Measurements from ENCODE around the gene STK25.
A peak's percentile ranks its signal among the peaks of the same experiment; 100 is the strongest.

STK25 gene

GRCh38 chr2:241546771-241547498 is 38.6 kb upstream of the STK25 start:
- no peaks in the 10 kb centered on the region for H3K36me3 ChIP-seq (ENCODE audit: control insufficient read depth, insufficient read depth, low read length)
- no peak overlapping the region for H3K27ac ChIP-seq (ENCODE audit: low read depth, low read length)
- peaks cover 2% of the 10 kb centered on the region for H3K4me1 ChIP-seq (ENCODE audit: control insufficient read depth, insufficient read depth, low read length)
- peaks cover 7% of the 10 kb centered on the region for H3K27me3 ChIP-seq (ENCODE audit: control insufficient read depth, insufficient read depth, low read length)
- no peak overlapping the region for H3K9ac ChIP-seq (ENCODE audit: low read length)
- H3K4me3 ChIP-seq (ENCODE audit: low read length), result no peak overlapping the region

DNA sequence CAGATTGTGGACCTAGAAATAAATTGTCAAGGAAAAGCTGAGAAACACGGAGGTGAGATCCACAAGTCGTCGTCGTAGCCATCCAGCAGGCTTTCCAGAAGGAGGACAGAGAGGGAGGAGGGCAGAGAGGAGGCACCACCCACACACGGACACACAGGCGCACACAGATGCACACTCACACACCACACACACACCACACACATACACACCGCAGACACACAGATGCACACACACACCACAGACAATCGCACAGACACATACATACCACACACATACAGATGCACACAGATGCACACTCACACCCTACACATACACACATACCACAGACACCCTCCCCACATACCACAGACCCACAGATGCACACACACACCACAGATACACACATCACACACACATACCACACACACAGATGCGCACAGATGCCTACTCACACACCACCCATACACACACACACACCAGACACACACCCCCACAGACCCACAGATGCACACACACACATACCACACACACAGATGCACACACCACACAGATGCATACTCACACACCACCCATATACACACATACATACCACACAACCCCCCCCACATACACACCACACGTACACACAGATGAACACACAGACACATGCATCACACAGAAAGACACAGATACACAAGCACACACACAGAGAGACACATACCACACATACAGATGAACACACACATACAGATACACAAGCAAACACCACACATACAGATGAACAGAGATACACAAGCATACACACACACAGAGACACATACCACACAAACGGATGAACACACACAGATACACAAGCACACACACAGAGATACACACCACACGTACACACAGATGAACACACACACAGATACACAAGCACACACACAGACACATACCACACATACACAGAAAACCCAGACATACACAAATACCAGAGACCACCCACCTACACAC is 37.4 kb upstream of the STK25 start:
- Histone ChIP-seq H3K27me3 (ENCODE audit: control insufficient read depth, insufficient read depth, low read length) (peaks cover 13% of the 10 kb centered on the region), H3K4me1 (ENCODE audit: control insufficient read depth, insufficient read depth, low read length) (peaks cover 2% of the 10 kb centered on the region), H3K9ac (ENCODE audit: low read length) (no peak overlapping the region), H3K4me3 (ENCODE audit: low read length) (no peak overlapping the region), H3K36me3 (ENCODE audit: control insufficient read depth, insufficient read depth, low read length) (no peaks in the 10 kb centered on the region), H3K27ac (ENCODE audit: low read depth, low read length) (no peak overlapping the region)

- no peak overlapping the region for H3K27ac ChIP-seq (ENCODE audit: low read depth, low read length)
Observed at GRCh38 chr2:241545106-241545505, 36.7 kb upstream of the STK25 start.

GRCh38 chr2:241542278-241542605 is 33.9 kb upstream of the STK25 start:
- Histone ChIP-seq H3K4me3 (ENCODE audit: low read length) (no peak overlapping the region), H3K4me1 (ENCODE audit: control insufficient read depth, insufficient read depth, low read length) (no peaks in the 10 kb centered on the region), H3K27me3 (ENCODE audit: control insufficient read depth, insufficient read depth, low read length) (peaks cover 21% of the 10 kb centered on the region), H3K27ac (ENCODE audit: low read depth, low read length) (no peak overlapping the region), H3K36me3 (ENCODE audit: control insufficient read depth, insufficient read depth, low read length) (no peaks in the 10 kb centered on the region), H3K9ac (ENCODE audit: low read length) (no peak overlapping the region)

More at GRCh38 chr2:241545106-241545505, 36.7 kb upstream of the STK25 start:
- Histone ChIP-seq H3K36me3 (ENCODE audit: control insufficient read depth, insufficient read depth, low read length) (no peaks in the 10 kb centered on the region), H3K27me3 (ENCODE audit: control insufficient read depth, insufficient read depth, low read length) (peaks cover 14% of the 10 kb centered on the region), H3K9ac (ENCODE audit: low read length) (no peak overlapping the region), H3K4me1 (ENCODE audit: control insufficient read depth, insufficient read depth, low read length) (no peaks in the 10 kb centered on the region), H3K4me3 (ENCODE audit: low read length) (no peak overlapping the region)

GRCh38 chr2:241541564-241542277 is 33.3 kb upstream of the STK25 start:
- Histone ChIP-seq H3K9ac (ENCODE audit: low read length) (no peak overlapping the region), H3K36me3 (ENCODE audit: control insufficient read depth, insufficient read depth, low read length) (no peaks in the 10 kb centered on the region), H3K27me3 (ENCODE audit: control insufficient read depth, insufficient read depth, low read length) (peaks cover 21% of the 10 kb centered on the region), H3K4me1 (ENCODE audit: control insufficient read depth, insufficient read depth, low read length) (no peaks in the 10 kb centered on the region), H3K4me3 (ENCODE audit: low read length) (peak overlapping the region; percentile 44), H3K27ac (ENCODE audit: low read depth, low read length) (no peak overlapping the region)

DNA sequence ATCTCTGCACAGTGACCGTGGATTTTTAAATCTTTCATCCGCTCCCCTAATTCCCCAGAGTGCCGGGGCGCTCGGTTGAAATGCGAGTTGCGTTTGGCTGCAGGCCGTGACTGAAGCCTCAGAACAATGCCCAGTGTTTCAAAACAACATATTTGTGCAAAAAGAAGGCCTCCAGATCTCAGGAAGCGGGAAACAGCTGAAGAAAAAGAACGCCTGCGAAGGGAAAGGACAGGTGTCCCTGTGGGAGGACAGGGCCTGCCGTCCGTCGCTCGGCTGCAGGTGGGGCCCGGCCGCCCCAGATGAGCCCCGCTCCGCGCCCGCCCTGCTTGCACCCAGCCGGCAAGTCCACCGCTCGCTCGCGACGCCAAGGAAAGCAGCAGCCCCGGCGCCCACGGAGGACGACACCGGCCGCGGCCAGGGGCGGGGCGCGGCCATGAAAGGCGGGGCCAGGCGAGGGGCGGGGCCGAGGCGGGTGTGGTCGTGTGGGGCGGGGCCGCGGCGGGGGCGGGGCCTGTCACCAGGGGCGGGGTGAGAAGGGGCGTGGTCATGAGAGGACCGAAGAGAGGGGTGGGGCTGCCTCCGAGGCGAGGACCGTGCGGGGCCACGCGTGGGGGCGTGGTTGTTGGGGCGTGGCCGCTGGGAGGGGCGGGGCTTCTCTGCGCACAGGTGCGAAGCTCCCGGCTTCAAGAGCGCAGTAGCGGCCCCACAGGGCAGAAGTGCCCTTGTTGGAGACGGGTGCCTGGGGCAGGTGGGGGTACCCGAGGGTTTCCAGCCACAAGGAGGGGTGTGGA is 32.6 kb upstream of the STK25 start:
- no peaks in the 10 kb centered on the region for H3K4me1 ChIP-seq (ENCODE audit: control insufficient read depth, insufficient read depth, low read length)
- H3K27ac ChIP-seq (ENCODE audit: low read depth, low read length), result no peak overlapping the region
- no peak overlapping the region for H3K9ac ChIP-seq (ENCODE audit: low read length)
- peaks cover 21% of the 10 kb centered on the region for H3K27me3 ChIP-seq (ENCODE audit: control insufficient read depth, insufficient read depth, low read length)
- H3K4me3 ChIP-seq (ENCODE audit: low read length), result peak overlapping the region; percentile 44
- H3K36me3 ChIP-seq (ENCODE audit: control insufficient read depth, insufficient read depth, low read length), result no peaks in the 10 kb centered on the region

DNA sequence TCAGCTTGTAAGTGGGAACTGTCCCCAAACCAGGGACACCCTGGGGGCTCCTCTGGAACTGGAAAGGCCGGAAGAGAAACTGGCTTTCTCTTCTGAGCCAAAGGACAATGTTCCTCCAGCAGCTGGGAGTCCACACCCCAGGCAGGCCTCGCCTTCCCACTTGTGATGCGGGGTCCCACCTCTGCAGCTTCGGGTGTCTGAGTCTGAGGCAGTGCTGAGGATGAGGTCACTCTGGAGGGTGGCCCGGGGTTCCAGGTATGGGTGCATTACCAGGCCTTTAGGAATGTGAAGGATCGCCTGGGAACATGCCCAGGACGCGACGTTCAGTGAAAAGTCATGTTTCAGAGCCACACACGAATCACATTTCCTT is 32.0 kb upstream of the STK25 start:
- H3K27ac ChIP-seq (ENCODE audit: low read depth, low read length), result no peak overlapping the region
- H3K4me3 ChIP-seq (ENCODE audit: low read length), result peak overlapping the region; percentile 19

DNA sequence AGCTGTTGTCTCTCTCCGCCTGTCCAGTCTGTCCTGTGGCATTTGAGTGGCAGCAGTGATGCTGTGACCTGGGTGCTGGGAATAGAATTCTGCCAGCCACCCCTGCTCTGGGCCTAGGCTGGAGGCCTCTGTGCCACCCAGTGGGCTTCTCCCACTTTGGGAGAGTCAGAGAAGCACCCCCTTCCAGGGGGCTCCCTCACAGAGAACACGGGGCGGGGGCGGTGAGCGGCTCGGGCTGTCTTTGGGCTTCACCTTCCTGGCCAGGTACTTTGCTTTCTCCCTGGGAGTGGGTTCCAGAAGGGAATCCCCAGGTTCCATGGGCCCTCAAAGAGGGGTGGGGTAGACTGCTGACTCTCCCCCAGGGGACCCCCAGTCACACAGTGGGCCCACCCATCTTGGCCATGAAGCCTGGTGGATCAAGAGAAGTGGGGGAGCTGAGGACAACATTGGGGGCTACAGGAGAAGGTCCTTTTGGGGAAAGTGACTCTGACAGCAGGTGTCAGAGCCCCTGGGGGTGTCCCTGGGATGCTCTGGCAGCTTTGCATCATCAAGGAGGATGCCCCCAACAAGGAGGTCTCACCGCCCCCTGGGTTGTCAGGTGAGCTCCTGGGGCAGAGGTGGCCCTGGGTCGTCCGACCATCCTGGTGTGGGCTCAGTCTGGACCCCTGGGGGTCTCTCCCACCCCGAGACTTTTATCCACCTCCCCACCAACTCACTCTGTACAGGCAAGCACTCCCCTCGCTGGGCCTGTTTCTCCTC is 31.4 kb upstream of the STK25 start:
- Histone ChIP-seq H3K27me3 (ENCODE audit: control insufficient read depth, insufficient read depth, low read length) (peaks cover 18% of the 10 kb centered on the region), H3K36me3 (ENCODE audit: control insufficient read depth, insufficient read depth, low read length) (no peaks in the 10 kb centered on the region), H3K4me3 (ENCODE audit: low read length) (no peak overlapping the region), H3K9ac (ENCODE audit: low read length) (no peak overlapping the region), H3K4me1 (ENCODE audit: control insufficient read depth, insufficient read depth, low read length) (no peaks in the 10 kb centered on the region), H3K27ac (ENCODE audit: low read depth, low read length) (no peak overlapping the region)

More for the DNA sequence above, 32.0 kb upstream of the STK25 start:
- Histone ChIP-seq H3K9ac (ENCODE audit: low read length) (no peak overlapping the region), H3K27me3 (ENCODE audit: control insufficient read depth, insufficient read depth, low read length) (peaks cover 18% of the 10 kb centered on the region), H3K36me3 (ENCODE audit: control insufficient read depth, insufficient read depth, low read length) (no peaks in the 10 kb centered on the region), H3K4me1 (ENCODE audit: control insufficient read depth, insufficient read depth, low read length) (no peaks in the 10 kb centered on the region)

DNA sequence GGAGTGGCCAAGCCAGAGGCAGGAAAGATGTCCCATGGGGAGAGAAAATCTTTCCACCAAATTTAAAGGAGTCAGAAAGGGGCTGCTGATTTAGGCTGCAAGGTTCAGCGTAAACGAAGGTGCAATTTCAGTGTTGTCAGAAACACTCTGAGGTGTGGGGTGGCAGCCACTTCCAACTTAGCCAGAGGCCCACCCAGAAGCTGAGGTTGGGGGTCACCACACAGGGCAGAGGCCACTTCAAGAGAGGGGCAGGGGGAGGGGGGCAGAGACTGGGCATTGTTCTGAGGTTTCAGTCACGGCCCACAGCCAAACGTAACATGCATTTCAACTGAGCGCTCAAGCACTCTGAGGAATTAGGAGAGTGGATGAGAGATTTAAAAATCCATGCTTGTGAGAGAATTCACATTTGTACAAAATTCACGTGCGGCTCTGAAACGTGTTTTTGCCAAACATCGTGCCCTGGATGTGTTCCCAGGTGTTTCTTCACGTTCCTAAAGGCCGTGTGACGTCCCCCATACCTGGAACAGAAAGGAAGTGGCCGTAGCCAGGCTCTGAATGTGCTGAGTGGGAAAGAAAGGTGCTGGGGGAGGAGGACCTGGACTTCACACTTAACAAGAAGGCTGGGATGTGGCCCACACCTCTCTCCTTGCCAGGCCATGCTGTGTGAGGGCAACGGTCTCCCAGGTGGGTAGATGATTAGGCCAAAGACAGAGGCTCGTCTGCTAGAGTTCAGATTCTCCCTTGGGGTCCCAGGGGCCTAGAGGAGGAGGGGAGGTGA is 30.6 kb upstream of the STK25 start:
- no peak overlapping the region for H3K27ac ChIP-seq (ENCODE audit: low read depth, low read length)
- H3K27me3 ChIP-seq (ENCODE audit: control insufficient read depth, insufficient read depth, low read length), result peaks cover 18% of the 10 kb centered on the region
- H3K4me3 ChIP-seq (ENCODE audit: low read length), result no peak overlapping the region
- H3K36me3 ChIP-seq (ENCODE audit: control insufficient read depth, insufficient read depth, low read length), result no peaks in the 10 kb centered on the region
- H3K9ac ChIP-seq (ENCODE audit: low read length), result no peak overlapping the region
- no peaks in the 10 kb centered on the region for H3K4me1 ChIP-seq (ENCODE audit: control insufficient read depth, insufficient read depth, low read length)

GRCh38 chr2:241535871-241536655 is 27.7 kb upstream of the STK25 start:
- Histone ChIP-seq H3K27me3 (ENCODE audit: control insufficient read depth, insufficient read depth, low read length) (peaks cover 8% of the 10 kb centered on the region), H3K27ac (ENCODE audit: low read depth, low read length) (no peak overlapping the region), H3K4me1 (ENCODE audit: control insufficient read depth, insufficient read depth, low read length) (no peaks in the 10 kb centered on the region), H3K36me3 (ENCODE audit: control insufficient read depth, insufficient read depth, low read length) (no peaks in the 10 kb centered on the region), H3K9ac (ENCODE audit: low read length) (no peak overlapping the region), H3K4me3 (ENCODE audit: low read length) (no peak overlapping the region)

Measured in rectal smooth muscle tissue (tissue), 1 donor.